DOHH2 (cell line): ENCODE measurements around the gene ANXA2.

Experiments used
- CTCF ChIP-seq: fragments of 200-600 bp; sonication (generic); IDR thresholded peaks from one replicate; pipeline ENCODE4 v1.5.1; 2014; ENCODE audit warnings: antibody characterized with exemption, mild to moderate bottlenecking, low read depth, low read length; ENCODE audit not compliant: poor library complexity, severe bottlenecking
- EZH2phosphoT487 ChIP-seq: fragments of 200-600 bp; sonication (generic); IDR thresholded peaks from 2 replicates; pipeline ENCODE4 v1.6.1; 2017; ENCODE audit warnings: borderline replicate concordance, mild to moderate bottlenecking, antibody characterized with exemption, low read length, moderate library complexity, mixed read lengths

- TF ChIP-seq CTCF (no peak), EZH2phosphoT487 (no peak)
These were observed 9.0 kb upstream of the ANXA2 start for GRCh38 chr15:60406513-60407414.
